Activated T-cell treated with anti-CD3 and anti-CD28 coated beads, Interleukin-2, amount 50 U/mL, for 4 hours (primary cell): ENCODE data around the gene MRPL38. TPM values are rescaled to one million over a fixed set of nuclear protein-coding genes. Genes with fewer than 3 reads are reported as not detected.

Source experiments
- ATAC-seq, 2 donors: fragments of 200-7000 bp; cut with Tn5 transposase; one replicate each; pipeline ENCODE4 v1.10.0; 2021
- DNase-seq: peaks from one replicate; pipeline ENCODE4 v3.0.0-alpha.2; 2020
- H3K27me3 Mint-ChIP-seq: one replicate; pipeline ENCODE4 v1.8.0; 2021; ENCODE audit warnings: low read depth, mixed read lengths
- H3K36me3 Mint-ChIP-seq: one replicate; pipeline ENCODE4 v1.8.0; 2022; ENCODE audit warnings: mixed read lengths; ENCODE audit not compliant: insufficient read depth
- H3K4me1 Mint-ChIP-seq: one replicate; pipeline ENCODE4 v1.8.0; 2021; ENCODE audit warnings: low read depth, mixed read lengths
- H3K4me3 Mint-ChIP-seq: one replicate; pipeline ENCODE4 v1.8.0; 2021; ENCODE audit warnings: mild to moderate bottlenecking, moderate library complexity, mixed read lengths
- H3K9me3 Mint-ChIP-seq: one replicate; pipeline ENCODE4 v1.8.0; 2021; ENCODE audit warnings: mixed read lengths
- total RNA-seq, 3 donors: library from RNA; stranded (reverse); gene quantifications; one replicate each; pipeline ENCODE4 v1.2.1, GENCODE V29; 2021

The MRPL38 gene
- total RNA-seq, 3 donors from 2014 or later = 203 to 227 (median 218) TPM

GRCh38 chr17:75850928-75851692 is 53.6 kb downstream of the MRPL38 start:
- DNase-seq (no peak), ATAC-seq (no peak)
- no peak overlapping the region for H3K4me3 Mint-ChIP-seq
- no peaks in the 10 kb centered on the region for H3K9me3 Mint-ChIP-seq
- no peaks in the 10 kb centered on the region for H3K27me3 Mint-ChIP-seq
- peaks cover 28% of the 10 kb centered on the region for H3K4me1 Mint-ChIP-seq
- H3K36me3 Mint-ChIP-seq = peaks cover 14% of the 10 kb centered on the region

- no peak overlapping the region for H3K4me3 Mint-ChIP-seq
- ATAC-seq (no peak), DNase-seq (no peak)
- no peaks in the 10 kb centered on the region for H3K27me3 Mint-ChIP-seq
- peaks cover 37% of the 10 kb centered on the region for H3K4me1 Mint-ChIP-seq
- peaks cover 15% of the 10 kb centered on the region for H3K36me3 Mint-ChIP-seq
- no peaks in the 10 kb centered on the region for H3K9me3 Mint-ChIP-seq
Observed at GRCh38 chr17:75849724-75850123, 55.0 kb downstream of the MRPL38 start.

- no peak overlapping the region for H3K4me3 Mint-ChIP-seq
- peaks cover 33% of the 10 kb centered on the region for H3K4me1 Mint-ChIP-seq
- no peaks in the 10 kb centered on the region for H3K9me3 Mint-ChIP-seq
- no peak for DNase-seq
- ATAC-seq = no peak
- no peaks in the 10 kb centered on the region for H3K27me3 Mint-ChIP-seq
- H3K36me3 Mint-ChIP-seq = peaks cover 15% of the 10 kb centered on the region
Observed at GRCh38 chr17:75849279-75849646, 55.4 kb downstream of the MRPL38 start.

Other genes with a start within 250 kb of the MRPL38 start
- 10 to 100 TPM; 20.7 to 26.1 (median 21.8) TPM for gene RECQL5, start 237.7 kb downstream of the MRPL38 start, total RNA-seq
- 100 to 1,000 TPM; 115 to 124 (median 119) TPM for gene SAP30BP, start 237.5 kb downstream of the MRPL38 start, total RNA-seq
- 1 to 10 TPM in 2 of 3 donors, under 1 TPM in 1; 0.63 to 2.3 (median 1.6) TPM for gene ITGB4, start 183.4 kb downstream of the MRPL38 start, total RNA-seq
- gene GALK1, start 139.7 kb downstream of the MRPL38 start, total RNA-seq = 10 to 100 TPM; 16.9 to 23.5 (median 21.3) TPM
- 10 to 100 TPM; 21.0 to 24.5 (median 22.6) TPM for gene UNK, start 120.1 kb downstream of the MRPL38 start, total RNA-seq
- gene UNC13D, start 60.5 kb downstream of the MRPL38 start, total RNA-seq = 100 to 1,000 TPM; 122 to 146 (median 124) TPM
- 10 to 100 TPM; 31.0 to 47.8 (median 44.5) TPM for gene WBP2, start 49.5 kb downstream of the MRPL38 start, total RNA-seq
- 10 to 100 TPM; 12.8 to 18.1 (median 14.5) TPM for gene TRIM47, start 26.3 kb downstream of the MRPL38 start, total RNA-seq
- 10 to 100 TPM; 35.3 to 46.9 (median 43.7) TPM for gene TRIM65, start 7.9 kb downstream of the MRPL38 start, total RNA-seq
- gene FBF1, start 36.2 kb upstream of the MRPL38 start, total RNA-seq = 10 to 100 TPM; 12.1 to 16.0 (median 12.5) TPM
- 10 to 100 TPM; 29.6 to 36.5 (median 32.7) TPM for gene ACOX1, start 74.3 kb upstream of the MRPL38 start, total RNA-seq
- 10 to 100 TPM in 2 of 3 donors, 1 to 10 TPM in 1; 9.5 to 11.9 (median 10.8) TPM for gene TEN1, start 74.4 kb upstream of the MRPL38 start, total RNA-seq
- 1 to 10 TPM; 3.3 to 5.5 (median 3.8) TPM for gene CDK3, start 96.0 kb upstream of the MRPL38 start, total RNA-seq
- under 1 TPM; 0.11 to 0.18 (median 0.11) TPM for gene EVPL, start 122.4 kb upstream of the MRPL38 start, total RNA-seq
- gene SRP68, start 167.6 kb upstream of the MRPL38 start, total RNA-seq = 100 to 1,000 TPM in 2 of 3 donors, 10 to 100 TPM in 1; 88.4 to 114 (median 105) TPM
- 10 to 100 TPM in 2 of 3 donors, 1 to 10 TPM in 1; 6.1 to 12.6 (median 10.2) TPM for gene GALR2, start 169.9 kb upstream of the MRPL38 start, total RNA-seq
- 1 to 10 TPM; 4.9 to 9.7 (median 8.1) TPM for gene ZACN, start 174.3 kb upstream of the MRPL38 start, total RNA-seq
- gene EXOC7, start 198.9 kb upstream of the MRPL38 start, total RNA-seq = 100 to 1,000 TPM in 1 of 3 donors, 10 to 100 TPM in 2; 89.9 to 106 (median 91.0) TPM
- 1 to 10 TPM in 2 of 3 donors, under 1 TPM in 1; 0.71 to 2.8 (median 1.8) TPM for gene FOXJ1, start 236.4 kb upstream of the MRPL38 start, total RNA-seq